ENCODE data around the gene SEBOX. TPM values are rescaled to one million over a fixed set of nuclear protein-coding genes. Genes with fewer than 3 reads are reported as not detected.

Gene SEBOX
- total RNA-seq, 3 donors from 2014 or later: not detected

DNA sequence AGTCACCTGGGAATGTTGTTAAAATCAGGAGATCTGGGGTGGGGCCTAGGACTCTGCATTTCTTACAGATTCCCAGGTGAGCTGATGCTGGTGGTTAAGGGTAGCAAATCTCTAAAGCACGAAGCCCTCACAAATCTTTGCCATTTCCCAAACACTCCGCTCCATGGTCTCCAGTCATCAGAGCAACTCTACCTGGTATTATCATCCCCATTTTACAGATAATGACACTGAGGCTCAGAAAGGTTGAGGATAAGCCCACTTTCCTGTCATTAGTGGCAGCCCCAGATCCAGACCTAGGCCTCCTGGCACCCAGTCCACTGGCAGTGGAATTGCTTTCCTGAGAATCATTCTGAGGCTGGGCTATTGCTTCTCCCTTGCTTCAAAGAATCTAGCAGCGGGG lies 32.3 kb upstream of the SEBOX start:
- no peaks in the 10 kb centered on the region for H3K4me1 ChIP-seq (ENCODE audit: low read depth)
- H3K4me3 ChIP-seq: no peak overlapping the region
- H3K36me3 ChIP-seq (ENCODE audit: low read depth): no peaks in the 10 kb centered on the region
- intact Hi-C loops (cut with DNase I, micrococcal nuclease): no loop called here
- no peak for ATAC-seq
- DNase-seq: no peak
- TF ChIP-seq, protein P1, sequence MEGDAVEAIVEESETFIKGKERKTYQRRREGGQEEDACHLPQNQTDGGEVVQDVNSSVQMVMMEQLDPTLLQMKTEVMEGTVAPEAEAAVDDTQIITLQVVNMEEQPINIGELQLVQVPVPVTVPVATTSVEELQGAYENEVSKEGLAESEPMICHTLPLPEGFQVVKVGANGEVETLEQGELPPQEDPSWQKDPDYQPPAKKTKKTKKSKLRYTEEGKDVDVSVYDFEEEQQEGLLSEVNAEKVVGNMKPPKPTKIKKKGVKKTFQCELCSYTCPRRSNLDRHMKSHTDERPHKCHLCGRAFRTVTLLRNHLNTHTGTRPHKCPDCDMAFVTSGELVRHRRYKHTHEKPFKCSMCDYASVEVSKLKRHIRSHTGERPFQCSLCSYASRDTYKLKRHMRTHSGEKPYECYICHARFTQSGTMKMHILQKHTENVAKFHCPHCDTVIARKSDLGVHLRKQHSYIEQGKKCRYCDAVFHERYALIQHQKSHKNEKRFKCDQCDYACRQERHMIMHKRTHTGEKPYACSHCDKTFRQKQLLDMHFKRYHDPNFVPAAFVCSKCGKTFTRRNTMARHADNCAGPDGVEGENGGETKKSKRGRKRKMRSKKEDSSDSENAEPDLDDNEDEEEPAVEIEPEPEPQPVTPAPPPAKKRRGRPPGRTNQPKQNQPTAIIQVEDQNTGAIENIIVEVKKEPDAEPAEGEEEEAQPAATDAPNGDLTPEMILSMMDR (IDR thresholded peaks at IDR 0.05): no peak
- H3K9me3 ChIP-seq: no peaks in the 10 kb centered on the region

DNA sequence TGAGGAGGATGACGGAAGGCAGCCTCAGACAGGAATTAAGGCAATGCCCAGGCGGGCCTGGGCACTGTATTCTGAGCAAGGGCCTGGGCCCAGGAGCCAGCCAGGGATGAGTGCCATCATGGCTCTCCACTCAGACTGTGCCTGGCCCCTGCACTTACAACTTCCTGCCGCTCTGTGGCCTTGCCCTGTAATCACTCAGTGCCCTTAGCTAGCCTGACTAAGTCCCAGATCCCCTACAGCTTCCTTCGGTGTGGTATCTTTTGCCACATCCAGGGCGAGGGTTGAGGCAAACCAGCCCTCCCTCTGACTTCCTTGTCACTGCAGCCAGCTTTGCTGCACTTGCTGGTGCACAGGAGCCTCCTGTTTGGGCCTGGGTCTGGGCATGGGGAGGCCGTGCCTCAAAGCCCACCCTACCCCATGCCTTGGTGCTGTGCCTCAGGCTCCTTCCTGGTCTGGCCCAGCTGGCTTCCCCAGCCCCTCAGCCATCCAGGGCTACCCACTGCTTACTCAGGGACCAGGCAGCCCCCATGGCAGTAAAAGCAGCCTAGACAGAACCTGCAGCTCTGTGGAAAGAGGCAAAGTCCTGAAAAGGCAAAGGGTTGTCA lies 31.7 kb upstream of the SEBOX start:
- intact Hi-C loops (cut with DNase I, micrococcal nuclease): no loop called here
- DNase-seq (no peak), ATAC-seq (no peak)
- TF ChIP-seq, protein P1 (IDR thresholded peaks at IDR 0.05): no peak
- Histone ChIP-seq H3K4me1 (ENCODE audit: low read depth) (no peaks in the 10 kb centered on the region), H3K4me3 (no peak overlapping the region), H3K9me3 (no peaks in the 10 kb centered on the region), H3K36me3 (ENCODE audit: low read depth) (no peaks in the 10 kb centered on the region)

DNA sequence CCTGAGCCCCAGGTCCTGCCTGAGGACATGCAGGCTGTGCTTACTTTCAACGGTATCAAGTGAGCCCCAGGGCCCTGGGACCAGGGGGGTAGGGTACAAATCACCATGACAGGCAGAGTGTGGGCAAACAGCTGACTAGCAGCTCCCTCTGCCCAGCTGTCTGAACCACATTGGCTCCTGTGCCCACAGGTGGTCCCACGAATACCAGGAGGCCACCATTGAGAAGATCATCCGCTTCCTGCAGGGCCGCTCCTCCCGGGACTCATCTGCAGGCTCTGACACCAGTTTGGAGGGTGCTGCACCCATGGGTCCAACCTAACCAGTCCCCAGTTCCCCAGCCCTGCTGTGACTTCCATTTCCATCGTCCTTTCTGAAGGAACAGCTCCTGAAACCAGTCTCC lies 31.0 kb upstream of the SEBOX start:
- intact Hi-C loops (cut with DNase I, micrococcal nuclease): no loop called here
- no peak for DNase-seq
- TF ChIP-seq, protein P1 (IDR thresholded peaks at IDR 0.05): no peak
- H3K36me3 ChIP-seq (ENCODE audit: low read depth): no peaks in the 10 kb centered on the region
- no peak overlapping the region for H3K4me3 ChIP-seq
- ATAC-seq: no peak
- H3K4me1 ChIP-seq (ENCODE audit: low read depth): no peaks in the 10 kb centered on the region
- no peaks in the 10 kb centered on the region for H3K9me3 ChIP-seq

DNA sequence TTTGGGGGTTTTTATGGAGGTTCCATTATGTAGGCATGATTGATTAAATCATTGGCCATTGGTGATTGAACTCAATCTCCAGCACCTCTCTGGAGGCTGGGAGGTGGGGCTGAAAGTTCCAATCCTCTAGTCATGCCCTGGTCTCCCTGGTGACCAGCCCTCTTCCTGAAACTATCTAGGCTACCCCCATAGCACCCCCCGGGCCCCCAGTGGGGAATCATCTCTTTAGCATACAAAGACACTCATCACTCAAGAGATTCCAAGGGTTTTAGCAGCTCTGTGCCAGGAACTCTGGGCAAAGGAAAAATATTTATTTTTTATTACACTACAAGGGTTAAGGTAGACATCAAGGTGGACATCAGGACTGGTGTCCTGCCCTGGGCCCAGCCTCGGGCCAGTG lies 30.4 kb upstream of the SEBOX start:
- TF ChIP-seq, protein P1 (IDR thresholded peaks at IDR 0.05): no peak
- no peaks in the 10 kb centered on the region for H3K9me3 ChIP-seq
- DNase-seq (no peak), ATAC-seq (no peak)
- H3K4me3 ChIP-seq: no peak overlapping the region
- H3K36me3 ChIP-seq (ENCODE audit: low read depth): no peaks in the 10 kb centered on the region
- no peaks in the 10 kb centered on the region for H3K4me1 ChIP-seq (ENCODE audit: low read depth)
- intact Hi-C loops (cut with DNase I, micrococcal nuclease): no loop called here

DNA sequence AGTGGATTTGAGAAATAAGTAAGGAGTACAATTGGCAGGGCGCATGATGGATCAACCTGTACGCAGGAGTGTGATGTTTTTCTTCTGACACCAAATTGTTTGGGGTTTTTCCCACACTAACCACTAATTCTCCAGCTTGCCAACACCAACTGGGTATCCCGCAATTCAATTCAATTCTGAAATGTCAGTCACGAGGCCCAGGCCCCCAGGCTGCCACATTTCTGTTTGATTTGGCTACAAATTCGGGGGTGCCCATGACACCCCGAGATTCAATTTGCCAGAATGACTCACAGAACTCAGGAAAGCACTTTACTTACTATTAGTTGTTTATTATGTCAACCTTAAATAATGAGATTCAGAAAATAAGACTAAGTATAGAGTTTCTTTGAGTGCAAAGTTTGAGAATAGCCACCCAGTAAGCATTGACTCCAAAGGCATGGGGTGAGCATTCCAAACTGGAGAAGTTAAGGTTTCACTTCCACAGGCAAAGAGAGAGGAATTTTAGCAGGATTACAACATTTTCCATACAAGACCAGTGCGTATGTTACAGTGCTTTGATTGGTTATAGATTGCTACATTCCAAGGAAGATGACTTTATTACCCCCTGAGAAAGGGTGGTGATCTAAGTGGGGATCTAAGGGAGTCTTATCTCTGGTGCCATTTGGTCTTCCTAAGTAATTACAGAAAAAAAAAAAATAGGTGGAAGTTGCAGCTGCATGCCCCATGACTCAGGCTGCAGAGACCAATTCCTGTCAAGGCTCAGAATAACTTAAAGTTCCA lies 29.5 kb upstream of the SEBOX start:
- Histone ChIP-seq H3K4me1 (ENCODE audit: low read depth) (no peaks in the 10 kb centered on the region), H3K36me3 (ENCODE audit: low read depth) (no peaks in the 10 kb centered on the region), H3K4me3 (no peak overlapping the region), H3K9me3 (no peaks in the 10 kb centered on the region)
- intact Hi-C loops (cut with DNase I, micrococcal nuclease): no loop called here
- TF ChIP-seq, protein P1 (IDR thresholded peaks at IDR 0.05): no peak
- ATAC-seq (no peak), DNase-seq (no peak)
